HCT116 (cell line): Measurements from ENCODE around the gene DYNC2H1. TPM values are rescaled to one million over a fixed set of nuclear protein-coding genes. Genes with fewer than 3 reads are reported as not detected.

ENCODE experiments used
- ATAC-seq: fragments of 200-7000 bp; cut with Tn5 transposase; 2 replicates; pipeline ENCODE4 v1.9.1; 2020; ENCODE audit warnings: mild to moderate bottlenecking, moderate library complexity
- BruUV-seq: library from RNA; stranded (reverse); fragments of 400-500 nt; replicated peaks from 2 replicates; lab custom pipeline; 2021; lab: Mats Ljungman, UMichigan
- CTCF ChIA-PET: fragments of 300-600 bp; sonication (Branson Sonifier 250); formaldehyde crosslinking; loops from one replicate; lab custom pipeline; 2021; ENCODE audit warnings: antibody characterized with exemption; lab: Charles Lee
- POLR2A ChIA-PET: fragments of 300-600, 350-600 bp; sonication (Branson Sonifier 250); formaldehyde crosslinking; loops from one replicate; lab custom pipeline; 2021; ENCODE audit warnings: antibody characterized with exemption; lab: Charles Lee
- RAD21 ChIA-PET, 2 experiments: fragments of 300-600 bp; sonication (Branson Sonifier 250); formaldehyde crosslinking; loops; one replicate each; lab custom pipeline; 2023; ENCODE audit warnings: low total read pairs in 2 of 2; ENCODE audit not compliant: uncharacterized antibody in 2 of 2, unreplicated experiment in 2 of 2, low non-redundant PET in 1 of 2; lab: Charles Lee
- DNase-seq: peaks from one replicate; pipeline ENCODE4 v3.0.0-alpha.2; 2010; ENCODE audit warnings: low read depth, low spot score
- H2AFZ ChIP-seq: fragments of 200-600 bp; shearing (Covaris generic), sonication (generic); 2 replicates; pipeline ENCODE4 v1.6.1; 2017; ENCODE audit warnings: low read depth, mixed run types, mixed read lengths, antibody characterized with exemption, low read length; ENCODE audit not compliant: poor library complexity, severe bottlenecking
- H3K27ac ChIP-seq: 2 replicates; pipeline ENCODE4 v1.5.1; 2012; ENCODE audit warnings: low read depth, low read length
- H3K27me3 ChIP-seq: fragments of 200-600 bp; sonication (generic); 2 replicates; pipeline ENCODE4 v1.6.1; 2016; ENCODE audit warnings: mixed run types, low read length, mixed read lengths; ENCODE audit not compliant: insufficient read depth
- H3K36me3 ChIP-seq, 2 experiments: fragments of 200-500 bp in 1 of 2; fragments of 200-600 bp in 1 of 2; sonication (Bioruptor generic) in 1 of 2; sonication (generic) in 1 of 2; 2 replicates each; pipeline versions ENCODE4 v1.5.1 to v1.6.1; 2014 to 2016; ENCODE audit warnings: low read length in 2 of 2, inconsistent platforms in 1 of 2, mixed read lengths in 1 of 2, mixed run types in 1 of 2; ENCODE audit not compliant: insufficient read depth in 2 of 2, control insufficient read depth in 1 of 2
- H3K4me1 ChIP-seq, 2 experiments: fragments of 200-600 bp in 1 of 2; sonication (generic) in 1 of 2; 2 replicates each; pipeline versions ENCODE4 v1.5.1 to v1.6.1; 2012 to 2017; ENCODE audit warnings: low read length in 2 of 2, inconsistent platforms in 1 of 2, mild to moderate bottlenecking in 1 of 2, mixed read lengths in 1 of 2, mixed run types in 1 of 2, moderate library complexity in 1 of 2; ENCODE audit not compliant: insufficient read depth in 2 of 2, control insufficient read depth in 1 of 2
- H3K4me2 ChIP-seq: fragments of 200-600 bp; sonication (generic); 2 replicates; pipeline ENCODE4 v1.6.1; 2017; ENCODE audit warnings: mixed run types, low read length, mixed read lengths
- H3K4me3 ChIP-seq, 2 experiments: fragments of 200-600 bp in 1 of 2; sonication (generic) in 1 of 2; replicated peaks in 1 of 2; 2 replicates each; pipeline ENCODE4 v1.5.1; 2011 to 2016; ENCODE audit warnings: low read length in 2 of 2, control low read depth in 1 of 2, low read depth in 1 of 2, mild to moderate bottlenecking in 1 of 2, mixed read lengths in 1 of 2, mixed run types in 1 of 2
- H3K79me2 ChIP-seq: fragments of 200-600 bp; sonication (generic); 2 replicates; pipeline ENCODE4 v1.6.1; 2017; ENCODE audit warnings: mild to moderate bottlenecking, mixed run types, low read length, moderate library complexity, mixed read lengths; ENCODE audit not compliant: insufficient read depth
- H3K9ac ChIP-seq: fragments of 200-600 bp; sonication (generic); 2 replicates; pipeline ENCODE4 v1.6.1; 2016; ENCODE audit warnings: low read length, mixed read lengths
- H3K9me2 ChIP-seq: fragments of 200-600 bp; sonication (generic), shearing (Covaris generic); 2 replicates; pipeline ENCODE4 v1.6.1; 2017; ENCODE audit warnings: mixed run types, mild to moderate bottlenecking, moderate library complexity; ENCODE audit not compliant: insufficient read depth
- H3K9me3 ChIP-seq, 2 experiments: fragments of 200-500 bp in 1 of 2; fragments of 200-600 bp in 1 of 2; sonication (Bioruptor generic) in 1 of 2; sonication (generic) in 1 of 2; 2 replicates each; pipeline ENCODE4 v1.6.1; 2014 to 2017; ENCODE audit warnings: low read length in 2 of 2, mixed read lengths in 2 of 2, inconsistent platforms in 1 of 2, low read depth in 1 of 2, mild to moderate bottlenecking in 1 of 2, mixed run types in 1 of 2, moderate library complexity in 1 of 2; ENCODE audit not compliant: control insufficient read depth in 1 of 2, insufficient read depth in 1 of 2
- H4K20me1 ChIP-seq: fragments of 200-600 bp; sonication (generic), shearing (Covaris generic); 2 replicates; pipeline ENCODE4 v1.6.1; 2017; ENCODE audit warnings: mixed run types, mild to moderate bottlenecking, moderate library complexity; ENCODE audit not compliant: insufficient read depth
- ATF3 ChIP-seq: IDR thresholded peaks from 2 replicates; pipeline ENCODE4 v1.6.1; 2012
- CEBPB ChIP-seq: IDR thresholded peaks from 2 replicates; pipeline ENCODE4 v1.6.1; 2012; ENCODE audit warnings: low read depth
- EGR1 ChIP-seq: IDR thresholded peaks from 2 replicates; pipeline ENCODE4 v1.6.1; 2012; ENCODE audit warnings: low read depth
- ELF1 ChIP-seq: IDR thresholded peaks from 2 replicates; pipeline ENCODE4 v1.6.1; 2012; ENCODE audit warnings: low read depth, borderline replicate concordance
- EZH2 ChIP-seq: fragments of 200-600 bp; sonication (generic); IDR thresholded peaks from 2 replicates; pipeline ENCODE4 v1.6.1; 2017; ENCODE audit warnings: antibody characterized with exemption, mixed run types
- EZH2phosphoT487 ChIP-seq: fragments of 200-600 bp; IDR thresholded peaks from 2 replicates; pipeline ENCODE4 v1.6.1; 2018; ENCODE audit warnings: antibody characterized with exemption, borderline replicate concordance
- JUND ChIP-seq: IDR thresholded peaks from 2 replicates; pipeline ENCODE4 v1.6.1; 2012
- MAX ChIP-seq: IDR thresholded peaks from 2 replicates; pipeline ENCODE4 v1.6.1; 2012
- POLR2A ChIP-seq: IDR thresholded peaks from 2 replicates; pipeline ENCODE4 v1.7.0; 2011; ENCODE audit warnings: borderline replicate concordance; ENCODE audit not compliant: insufficient read depth, insufficient read length; ENCODE audit errors: extremely low read depth
- POLR2AphosphoS5 ChIP-seq: IDR thresholded peaks from 2 replicates; pipeline ENCODE4 v1.6.1; 2011; ENCODE audit warnings: mild to moderate bottlenecking, low read depth, low read length, moderate library complexity
- SIN3A ChIP-seq: IDR thresholded peaks from 2 replicates; pipeline ENCODE4 v1.6.1; 2012; ENCODE audit warnings: low read depth
- SRF ChIP-seq: IDR thresholded peaks from 2 replicates; pipeline ENCODE4 v1.6.1; 2012; ENCODE audit warnings: low read depth
- YY1 ChIP-seq: IDR thresholded peaks from 2 replicates; pipeline ENCODE4 v1.6.1; 2011; ENCODE audit warnings: low read length, low read depth, moderate library complexity, mild to moderate bottlenecking; ENCODE audit not compliant: insufficient replicate concordance; ENCODE audit errors: extremely low read depth
- ZBTB33 ChIP-seq: IDR thresholded peaks from 2 replicates; pipeline ENCODE4 v1.6.1; 2011; ENCODE audit warnings: mild to moderate bottlenecking, low read length, moderate library complexity; ENCODE audit not compliant: insufficient replicate concordance; ENCODE audit errors: extremely low read depth
- ZFX ChIP-seq: fragments of 450-650 bp; IDR thresholded peaks from 2 replicates; pipeline ENCODE4 v1.6.1; 2017
- ZNF274 ChIP-seq: fragments of 200-500 bp; sonication (Bioruptor generic); IDR thresholded peaks from 2 replicates; pipeline ENCODE4 v1.6.1; 2014; ENCODE audit warnings: mild to moderate bottlenecking, low read depth, low read length, inconsistent platforms
- intact Hi-C: fragments of 100-400 bp; cut with micrococcal nuclease; formaldehyde crosslinking; loops from 2 replicates; pipeline ENCODE4 v1.10.0; 2022
- total RNA-seq: library from RNA; stranded (reverse); gene quantifications from one replicate; pipeline ENCODE4 v1.2.1, GENCODE V29; 2021; ENCODE audit not compliant: unreplicated experiment

Gene DYNC2H1
- total RNA-seq, 1 experiment from 2014 or later: 1.5 TPM

- Histone ChIP-seq H3K79me2 (no peaks in the 10 kb centered on the region), H3K4me2 (no peak overlapping the region), H2AFZ (no peak overlapping the region), H3K9me2 (peaks cover 3% of the 10 kb centered on the region; the same call in 1 of the 2 replicates), H4K20me1 (no peaks in the 10 kb centered on the region), H3K27me3 (no peaks in the 10 kb centered on the region), H3K4me3 (no peak overlapping the region), H3K27ac (no peak overlapping the region), H3K4me1 (no peaks in the 10 kb centered on the region), H3K36me3 (no peaks in the 10 kb centered on the region), H3K9ac (no peak overlapping the region), H3K9me3 (no peaks in the 10 kb centered on the region)
- CTCF ChIA-PET: no interaction called here
- BruUV-seq: no TSS peak
- RAD21 ChIA-PET: no interaction called here
- intact Hi-C loops: no loop called here
- DNase-seq: no peak
- TF ChIP-seq ZNF274 (no peak), SIN3A (no peak), POLR2AphosphoS5 (no peak), MAX (no peak), YY1 (no peak)
- POLR2A ChIA-PET: no interaction called here
- no peak for ATAC-seq
Measured at GRCh38 chr11:103448966-103449365, 339.7 kb downstream of the DYNC2H1 start.

- H3K9me2 ChIP-seq: peaks cover 3% of the 10 kb centered on the region; the same call in 1 of the 2 replicates
- BruUV-seq: no TSS peak
- intact Hi-C loops: no loop called here
- TF ChIP-seq EZH2phosphoT487 (no peak), EGR1 (no peak), POLR2A (no peak), ZBTB33 (no peak), YY1 (no peak), EZH2 (no peak), CEBPB (no peak), ZFX (no peak), SIN3A (no peak), SRF (no peak), ATF3 (no peak), JUND (no peak), ELF1 (no peak), MAX (no peak)
Measured at GRCh38 chr11:103450241-103450640, 341.0 kb downstream of the DYNC2H1 start.

More at GRCh38 chr11:103450241-103450640, 341.0 kb downstream of the DYNC2H1 start:
- Histone ChIP-seq H3K4me1 (no peaks in the 10 kb centered on the region), H3K27ac (no peak overlapping the region), H3K4me2 (no peak overlapping the region), H2AFZ (no peak overlapping the region), H3K9me3 (no peaks in the 10 kb centered on the region), H3K4me3 (no peak overlapping the region), H3K79me2 (no peaks in the 10 kb centered on the region), H4K20me1 (no peaks in the 10 kb centered on the region), H3K9ac (no peak overlapping the region), H3K27me3 (no peaks in the 10 kb centered on the region), H3K36me3 (no peaks in the 10 kb centered on the region)
- ChIA-PET POLR2A (no interaction called here), CTCF (interaction anchor here (0.6 kb wide), 1 partner anchor 12 kb away, joined by 3 read pairs; no protein-coding TSS in a partner anchor), RAD21 (no interaction called here)
- DNase-seq (no peak), ATAC-seq (no peak)
